GM12865 (cell line): ENCODE measurements around the gene FOXN4.

Experiments used
- DNase-seq: peaks from one replicate; pipeline ENCODE4 v3.0.0; 2010; ENCODE audit warnings: low read depth
- H3K4me3 ChIP-seq: 2 replicates; pipeline ENCODE4 v1.5.1; 2011; ENCODE audit warnings: mild to moderate bottlenecking, low read depth, low read length, control low read depth
- TF ChIP-seq, protein P1 (sequence below): IDR thresholded peaks from 2 replicates; pipeline ENCODE4 v1.5.1; 2011; ENCODE audit warnings: low read length, control low read depth, low read depth, inconsistent platforms; ENCODE audit not compliant: insufficient read depth; ENCODE audit errors: missing control alignments

Gene FOXN4

GRCh38 chr12:109286652-109287051 lies 22.4 kb downstream of the FOXN4 start:
- TF ChIP-seq, protein P1, sequence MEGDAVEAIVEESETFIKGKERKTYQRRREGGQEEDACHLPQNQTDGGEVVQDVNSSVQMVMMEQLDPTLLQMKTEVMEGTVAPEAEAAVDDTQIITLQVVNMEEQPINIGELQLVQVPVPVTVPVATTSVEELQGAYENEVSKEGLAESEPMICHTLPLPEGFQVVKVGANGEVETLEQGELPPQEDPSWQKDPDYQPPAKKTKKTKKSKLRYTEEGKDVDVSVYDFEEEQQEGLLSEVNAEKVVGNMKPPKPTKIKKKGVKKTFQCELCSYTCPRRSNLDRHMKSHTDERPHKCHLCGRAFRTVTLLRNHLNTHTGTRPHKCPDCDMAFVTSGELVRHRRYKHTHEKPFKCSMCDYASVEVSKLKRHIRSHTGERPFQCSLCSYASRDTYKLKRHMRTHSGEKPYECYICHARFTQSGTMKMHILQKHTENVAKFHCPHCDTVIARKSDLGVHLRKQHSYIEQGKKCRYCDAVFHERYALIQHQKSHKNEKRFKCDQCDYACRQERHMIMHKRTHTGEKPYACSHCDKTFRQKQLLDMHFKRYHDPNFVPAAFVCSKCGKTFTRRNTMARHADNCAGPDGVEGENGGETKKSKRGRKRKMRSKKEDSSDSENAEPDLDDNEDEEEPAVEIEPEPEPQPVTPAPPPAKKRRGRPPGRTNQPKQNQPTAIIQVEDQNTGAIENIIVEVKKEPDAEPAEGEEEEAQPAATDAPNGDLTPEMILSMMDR: no peak
- no peak overlapping the region for H3K4me3 ChIP-seq
- DNase-seq: no peak

DNA sequence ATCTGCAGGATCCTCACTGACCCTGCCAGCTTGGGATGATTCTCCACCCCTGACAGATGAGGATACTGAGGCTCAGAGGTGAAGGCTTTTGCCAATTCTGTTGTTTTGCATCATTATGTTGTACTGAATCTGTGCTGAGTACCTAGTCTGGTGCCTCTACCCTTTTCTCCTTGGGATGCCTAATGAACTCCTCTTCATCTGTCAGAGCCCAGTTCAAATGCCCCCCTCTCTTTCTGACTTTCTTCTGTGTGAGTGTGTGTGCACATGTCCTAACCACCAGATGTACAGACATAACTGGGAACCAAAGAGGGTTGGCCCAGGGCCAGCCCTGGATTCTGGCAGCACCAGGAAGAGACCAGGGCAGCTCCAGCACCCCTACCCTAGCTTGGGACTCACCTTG lies 22.8 kb downstream of the FOXN4 start:
- no peak for DNase-seq

DNA sequence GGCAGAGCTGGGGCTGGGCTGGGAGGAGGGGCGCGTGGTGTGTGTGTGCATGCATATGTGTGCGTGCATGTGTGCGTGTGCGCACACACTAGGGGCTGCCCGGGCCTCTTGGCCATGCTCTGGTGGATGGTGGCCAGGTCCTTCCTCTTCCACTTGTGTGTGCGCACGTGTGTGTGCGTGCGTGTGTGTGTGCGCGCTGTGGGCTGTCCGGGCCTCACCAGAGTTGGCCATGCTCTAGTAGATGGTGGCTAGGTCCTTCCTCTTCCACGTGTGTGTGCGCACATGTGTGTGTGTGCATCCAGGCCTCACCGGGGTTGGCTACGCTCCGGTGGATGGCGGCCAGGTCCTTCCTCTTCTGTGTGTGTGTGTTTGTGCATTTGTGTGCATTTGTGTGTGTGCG lies 24.7 kb downstream of the FOXN4 start:
- H3K4me3 ChIP-seq: no peak overlapping the region
- TF ChIP-seq, protein P1: no peak
- no peak for DNase-seq

More for the DNA sequence above, 22.8 kb downstream of the FOXN4 start:
- H3K4me3 ChIP-seq: no peak overlapping the region
- TF ChIP-seq, protein P1: no peak

GRCh38 chr12:109281452-109281851 lies 27.6 kb downstream of the FOXN4 start:
- no peak for DNase-seq
- TF ChIP-seq, protein P1: no peak
- no peak overlapping the region for H3K4me3 ChIP-seq

GRCh38 chr12:109279525-109279924 lies 29.6 kb downstream of the FOXN4 start:
- DNase-seq: no peak
- H3K4me3 ChIP-seq: no peak overlapping the region
- TF ChIP-seq, protein P1: no peak

DNA sequence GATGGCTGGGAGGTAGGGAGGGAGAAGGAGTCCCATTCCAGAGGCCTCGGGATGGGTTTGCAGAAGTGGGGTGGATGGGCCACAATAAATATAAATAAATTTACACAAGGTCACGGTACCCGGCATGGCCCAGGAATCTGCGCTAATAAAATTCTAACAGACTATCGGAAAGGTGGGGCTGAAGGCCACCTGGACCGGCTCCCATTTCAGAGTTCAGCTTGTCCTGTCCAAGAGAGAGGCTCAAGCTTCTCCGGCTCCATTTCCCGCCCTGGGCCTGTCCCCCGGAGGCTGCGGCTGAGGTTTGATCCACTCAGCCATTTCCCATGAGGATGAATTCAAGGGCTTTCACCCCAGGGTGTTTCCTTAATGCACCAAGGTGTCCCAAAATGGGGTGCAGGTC lies 30.2 kb downstream of the FOXN4 start:
- no peak for DNase-seq
- no peak overlapping the region for H3K4me3 ChIP-seq
- TF ChIP-seq, protein P1: no peak

- no peak overlapping the region for H3K4me3 ChIP-seq
- no peak for DNase-seq
- TF ChIP-seq, protein P1: no peak
Observed at GRCh38 chr12:109277899-109278762, 31.0 kb downstream of the FOXN4 start.
